ENCODE data around the gene TBC1D17.

TBC1D17 gene

GRCh38 chr19:49927526-49928264 is 50.2 kb downstream of the TBC1D17 start:
- TF ChIP-seq CTCF (IDR thresholded peaks at IDR 0.05; ENCODE audit: low read depth, low read length) = no peak
- no peak for DNase-seq (ENCODE audit: extremely low read depth, low read depth)

GRCh38 chr19:49929121-49929610 is 51.7 kb downstream of the TBC1D17 start, which contains the start of the genes ATF5 and NUP62:
Gene ATF5 (plus strand): TSS chr19:49929205. CDS start chr19:49930851, 1,646 bp downstream.
Gene NUP62 (minus strand): TSS chr19:49929504. CDS start chr19:49909807, 19,697 bp downstream.
- TF ChIP-seq CTCF (IDR thresholded peaks at IDR 0.05; ENCODE audit: low read depth, low read length) = no peak

GRCh38 chr19:49929611-49930482 is 52.3 kb downstream of the TBC1D17 start:
- TF ChIP-seq CTCF (IDR thresholded peaks at IDR 0.05; ENCODE audit: low read depth, low read length) = no peak
- peak; percentile 91 for DNase-seq (ENCODE audit: extremely low read depth, low read depth)

More at GRCh38 chr19:49929121-49929610, 51.7 kb downstream of the TBC1D17 start, which contains the start of the genes ATF5 and NUP62:
- DNase-seq (ENCODE audit: extremely low read depth, low read depth) = peak; percentile 52

- DNase-seq (ENCODE audit: extremely low read depth, low read depth) = no peak
- TF ChIP-seq CTCF (IDR thresholded peaks at IDR 0.05; ENCODE audit: low read depth, low read length) = no peak
Observed at GRCh38 chr19:49930483-49931011, 53.0 kb downstream of the TBC1D17 start.

- TF ChIP-seq CTCF (IDR thresholded peaks at IDR 0.05; ENCODE audit: low read depth, low read length) = no peak
- DNase-seq (ENCODE audit: extremely low read depth, low read depth) = no peak
Observed at GRCh38 chr19:49931293-49932040, 54.0 kb downstream of the TBC1D17 start.

GRCh38 chr19:49932041-49932451 is 54.5 kb downstream of the TBC1D17 start:
- no peak for DNase-seq (ENCODE audit: extremely low read depth, low read depth)

More at GRCh38 chr19:49932041-49932451, 54.5 kb downstream of the TBC1D17 start:
- no peak for TF ChIP-seq CTCF (IDR thresholded peaks at IDR 0.05; ENCODE audit: low read depth, low read length)

Measured in AG09319 (cell line).